GM11168 (cell line): ENCODE results near the gene RHOG.
"Not testable (repeated sequence)": the region's sequence is repeated elsewhere in the genome, so short reads cannot be mapped to it uniquely, and the experiment has no call there.

Experiments used
- in situ Hi-C: fragments of 300-500 bp; cut with MboI; formaldehyde crosslinking; loops from one replicate; pipeline ENCODE4 v1.12.0; 2022; ENCODE audit warnings: low sequenced_read_pairs; ENCODE audit not compliant: unreplicated experiment

Gene RHOG

GRCh38 chr11:3840870-3841425 lies at the start of gene RHOG:
RHOG (minus strand) TSS chr11:3840959; CDS start chr11:3828138, 12,821 bp downstream.
- in situ Hi-C loops: no loop called here

GRCh38 chr11:3890014-3890413 lies 49.3 kb upstream of the RHOG start:
- in situ Hi-C loops: no loop called here

GRCh38 chr11:3888876-3889275 lies 48.1 kb upstream of the RHOG start:
- in situ Hi-C loops: no loop called here

GRCh38 chr11:3886985-3887384 lies 46.2 kb upstream of the RHOG start:
- in situ Hi-C loops: no loop called here

- in situ Hi-C loops: no loop called here
Observed at GRCh38 chr11:3885855-3886254, 45.1 kb upstream of the RHOG start.

GRCh38 chr11:3882655-3883054 lies 41.9 kb upstream of the RHOG start:
- in situ Hi-C loops: no loop called here

- in situ Hi-C loops: no loop called here
Observed at GRCh38 chr11:3880724-3881123, 40.0 kb upstream of the RHOG start.

GRCh38 chr11:3879967-3880542 lies 39.3 kb upstream of the RHOG start:
- in situ Hi-C loops: no loop called here

- in situ Hi-C loops: no loop called here
Observed at GRCh38 chr11:3879216-3879966, 38.6 kb upstream of the RHOG start.

- in situ Hi-C loops: no loop called here
Observed at GRCh38 chr11:3878258-3878584, 37.5 kb upstream of the RHOG start.

GRCh38 chr11:3877364-3878257 lies 36.9 kb upstream of the RHOG start:
- in situ Hi-C loops: no loop called here

GRCh38 chr11:3876613-3877012 lies 35.9 kb upstream of the RHOG start:
- in situ Hi-C loops: no loop called here

- in situ Hi-C loops: no loop called here
Observed at GRCh38 chr11:3873712-3874349, 33.1 kb upstream of the RHOG start.

- in situ Hi-C loops: no loop called here
Observed at GRCh38 chr11:3867209-3868091, 26.7 kb upstream of the RHOG start.

GRCh38 chr11:3866836-3867208 lies 26.1 kb upstream of the RHOG start:
- in situ Hi-C loops: no loop called here

GRCh38 chr11:3866206-3866605 lies 25.4 kb upstream of the RHOG start:
- in situ Hi-C loops: no loop called here

- in situ Hi-C loops: no loop called here
Observed at GRCh38 chr11:3865388-3866193, 24.8 kb upstream of the RHOG start.

GRCh38 chr11:3861683-3862082 lies 20.9 kb upstream of the RHOG start:
- in situ Hi-C loops: no loop called here

GRCh38 chr11:3860898-3861393 lies 20.2 kb upstream of the RHOG start:
- in situ Hi-C loops: not testable (repeated sequence)
